ENCODE measurements around the gene MBLAC1. TPM values are rescaled to one million over a fixed set of nuclear protein-coding genes. Genes with fewer than 3 reads are reported as not detected.

Gene MBLAC1
- total RNA-seq, 1 experiment from 2014 or later = 3.2 TPM

DNA sequence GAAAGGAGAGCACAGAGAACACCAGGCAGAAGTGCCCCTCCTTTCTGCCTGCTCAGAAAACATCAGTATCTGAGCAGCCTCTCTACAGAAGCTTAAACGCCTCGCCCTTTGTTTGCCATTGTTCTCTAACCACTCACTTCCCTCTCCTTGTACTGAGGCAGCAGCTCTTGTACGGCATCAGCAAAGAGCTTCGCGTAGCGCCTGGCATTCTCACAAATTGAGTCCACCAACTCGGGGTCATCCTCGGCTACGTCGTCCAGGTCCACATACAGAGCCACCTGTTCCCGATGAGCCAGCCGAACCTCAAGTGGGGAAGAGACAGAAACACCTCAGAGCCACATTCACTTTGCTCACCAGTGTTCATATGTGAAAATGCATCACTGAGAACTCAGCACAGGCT, 27.3 kb upstream of the MBLAC1 start:
- Mint-ChIP-seq H3K36me3 (ENCODE audit: insufficient read depth, unreplicated experiment) (peaks cover 96% of the 10 kb centered on the region), H3K4me3 (ENCODE audit: unreplicated experiment) (peak overlapping the region; percentile 95), H3K4me1 (ENCODE audit: low read depth, unreplicated experiment) (peaks cover 23% of the 10 kb centered on the region), H3K9me3 (ENCODE audit: unreplicated experiment) (no peaks in the 10 kb centered on the region), H3K27me3 (ENCODE audit: insufficient read depth, unreplicated experiment) (no peaks in the 10 kb centered on the region), H3K27ac (ENCODE audit: unreplicated experiment) (peak overlapping the region; percentile 99)
- no peak for DNase-seq
- intact Hi-C loops (cut with micrococcal nuclease; ENCODE audit: unreplicated experiment) = no loop called here
- Histone ChIP-seq H3K4me1 (peaks cover 5% of the 10 kb centered on the region; the same call in 1 of the 2 replicates), H3K9me3 (no peaks in the 10 kb centered on the region), H3K36me3 (ENCODE audit: control insufficient read depth, insufficient read depth, low read length) (peaks cover 13% of the 10 kb centered on the region), H3K27me3 (replicated peaks; ENCODE audit: control insufficient read depth, insufficient read depth, low read length) (no peaks in the 10 kb centered on the region), H3K4me3 (ENCODE audit: low read depth, low read length) (peak overlapping the region; percentile 93)
- TF ChIP-seq, protein P1, sequence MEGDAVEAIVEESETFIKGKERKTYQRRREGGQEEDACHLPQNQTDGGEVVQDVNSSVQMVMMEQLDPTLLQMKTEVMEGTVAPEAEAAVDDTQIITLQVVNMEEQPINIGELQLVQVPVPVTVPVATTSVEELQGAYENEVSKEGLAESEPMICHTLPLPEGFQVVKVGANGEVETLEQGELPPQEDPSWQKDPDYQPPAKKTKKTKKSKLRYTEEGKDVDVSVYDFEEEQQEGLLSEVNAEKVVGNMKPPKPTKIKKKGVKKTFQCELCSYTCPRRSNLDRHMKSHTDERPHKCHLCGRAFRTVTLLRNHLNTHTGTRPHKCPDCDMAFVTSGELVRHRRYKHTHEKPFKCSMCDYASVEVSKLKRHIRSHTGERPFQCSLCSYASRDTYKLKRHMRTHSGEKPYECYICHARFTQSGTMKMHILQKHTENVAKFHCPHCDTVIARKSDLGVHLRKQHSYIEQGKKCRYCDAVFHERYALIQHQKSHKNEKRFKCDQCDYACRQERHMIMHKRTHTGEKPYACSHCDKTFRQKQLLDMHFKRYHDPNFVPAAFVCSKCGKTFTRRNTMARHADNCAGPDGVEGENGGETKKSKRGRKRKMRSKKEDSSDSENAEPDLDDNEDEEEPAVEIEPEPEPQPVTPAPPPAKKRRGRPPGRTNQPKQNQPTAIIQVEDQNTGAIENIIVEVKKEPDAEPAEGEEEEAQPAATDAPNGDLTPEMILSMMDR (IDR thresholded peaks at IDR 0.05; ENCODE audit: insufficient read depth in 1 of 2, low read depth in 1 of 2, low read length in 1 of 2, severe bottlenecking in 1 of 2, unreplicated experiment in 1 of 2) = no peak
- POLR2A ChIA-PET = no interaction called here
- CTCF ChIA-PET = no interaction called here
- BruUV-seq (replicated peaks) = no TSS peak

DNA sequence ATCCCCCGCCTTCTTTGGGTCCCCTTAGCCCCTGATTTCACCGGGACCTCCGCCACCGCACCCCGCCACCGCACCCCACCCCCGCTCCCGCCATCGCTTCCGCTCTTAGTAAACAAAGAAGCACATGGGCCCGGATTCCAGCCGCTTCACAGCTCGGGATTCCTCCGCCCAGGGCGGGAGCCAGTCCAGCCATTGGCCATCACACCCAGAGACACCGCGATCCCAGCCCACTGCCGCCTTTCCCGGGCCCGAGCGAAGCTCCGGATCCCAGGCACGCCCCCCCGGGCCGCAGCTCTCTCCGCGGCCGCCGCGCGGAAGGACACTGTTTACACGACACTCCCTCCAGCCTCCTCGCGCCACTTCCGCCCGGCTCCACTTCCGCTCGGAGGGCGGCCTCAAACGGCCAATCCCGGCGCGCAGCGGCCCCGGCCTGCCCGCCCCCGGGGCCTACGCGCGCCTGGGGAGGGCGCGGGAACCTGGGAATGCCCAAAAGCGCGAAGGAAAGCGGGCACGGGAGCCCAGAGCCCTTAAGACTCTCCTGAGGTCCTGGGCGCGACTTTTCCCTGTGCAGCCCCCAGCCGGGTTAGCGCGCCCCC, 26.2 kb upstream of the MBLAC1 start:
- Mint-ChIP-seq H3K27me3 (ENCODE audit: insufficient read depth, unreplicated experiment) (no peaks in the 10 kb centered on the region), H3K27ac (ENCODE audit: unreplicated experiment) (peak overlapping the region; percentile 99), H3K4me1 (ENCODE audit: low read depth, unreplicated experiment) (peaks cover 23% of the 10 kb centered on the region), H3K36me3 (ENCODE audit: insufficient read depth, unreplicated experiment) (peaks cover 85% of the 10 kb centered on the region), H3K9me3 (ENCODE audit: unreplicated experiment) (no peaks in the 10 kb centered on the region), H3K4me3 (ENCODE audit: unreplicated experiment) (peak overlapping the region; percentile 95)
- Histone ChIP-seq H3K36me3 (ENCODE audit: control insufficient read depth, insufficient read depth, low read length) (peaks cover 12% of the 10 kb centered on the region), H3K4me3 (ENCODE audit: low read depth, low read length) (peak overlapping the region; percentile 93), H3K27me3 (replicated peaks; ENCODE audit: control insufficient read depth, insufficient read depth, low read length) (no peaks in the 10 kb centered on the region), H3K4me1 (peaks cover 5% of the 10 kb centered on the region; the same call in 1 of the 2 replicates), H3K9me3 (no peaks in the 10 kb centered on the region)
- intact Hi-C loops (cut with micrococcal nuclease; ENCODE audit: unreplicated experiment) = loop anchor here (1.0 to 2.0 kb wide), 3 partner anchors 12 to 25 kb away; partner anchors contain the start of genes COPS6 and ZNF3
- POLR2A ChIA-PET = interaction anchor here (0.5 to 2.7 kb wide), 10 partner anchors 13 to 99 kb away, joined by 3 to 23 read pairs (median 8); partner anchors contain the start of genes GPC2, LAMTOR4, MBLAC1 and STAG3
- BruUV-seq (replicated peaks) = no TSS peak
- DNase-seq = peak; percentile 97
- TF ChIP-seq, protein P1 (IDR thresholded peaks at IDR 0.05; ENCODE audit: insufficient read depth in 1 of 2, low read depth in 1 of 2, low read length in 1 of 2, severe bottlenecking in 1 of 2, unreplicated experiment in 1 of 2) = no peak
- CTCF ChIA-PET = interaction anchor here (0.5 to 2.2 kb wide), 5 partner anchors 11 to 51 kb away, joined by 3 to 8 read pairs (median 4); no protein-coding TSS in a partner anchor

DNA sequence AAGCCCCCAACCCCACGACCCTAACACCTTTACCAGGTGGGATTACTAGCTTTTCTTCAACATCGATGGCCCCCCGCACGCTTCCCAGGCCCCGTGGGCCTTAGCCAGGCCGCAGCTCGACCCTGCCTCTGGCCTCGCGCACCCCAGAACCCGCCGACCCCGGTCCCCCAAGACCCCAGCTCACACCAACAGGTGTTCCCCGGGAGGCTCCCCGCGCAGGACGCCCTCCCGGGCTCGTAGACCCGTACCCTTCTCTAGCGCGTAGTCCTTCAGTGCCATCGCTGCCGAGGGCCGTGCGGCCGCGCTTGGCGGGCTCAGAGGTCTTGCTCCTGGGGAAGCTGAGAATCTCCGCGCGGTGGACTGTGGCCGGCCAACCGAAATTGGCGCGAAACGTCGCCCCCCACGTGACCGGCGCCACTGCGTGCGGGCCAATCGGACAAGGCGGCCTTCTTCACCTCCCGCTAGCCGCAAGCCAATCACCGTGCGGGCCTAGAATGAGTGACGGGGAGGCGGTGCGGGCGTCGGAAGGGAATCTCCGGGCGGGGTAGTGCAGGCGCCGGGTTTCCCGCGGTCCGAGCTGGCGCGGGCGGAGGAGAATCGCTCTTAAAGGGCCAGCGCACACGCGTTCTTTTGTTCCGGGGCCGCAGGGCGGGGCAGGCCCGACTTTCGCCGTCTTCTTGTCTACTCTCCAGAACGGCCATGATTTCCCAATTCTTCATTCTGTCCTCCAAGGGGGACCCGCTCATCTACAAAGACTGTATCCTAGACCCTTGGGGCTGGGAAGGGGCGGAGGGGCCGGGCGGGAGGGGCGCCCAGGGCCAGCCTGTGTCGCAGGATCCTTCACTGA, 25.5 kb upstream of the MBLAC1 start, which contains the start of the genes AP4M1 and MCM7:
Gene AP4M1 (plus strand): TSS at position 628 of the 847 bp plus-strand sequence. CDS start 72 bp downstream, at position 700.
Gene MCM7 (minus strand): TSS at position 382 of the 847 bp plus-strand sequence. CDS start 103 bp downstream, at position 279.
- DNase-seq = peak; percentile 99 to 100
- Mint-ChIP-seq H3K27ac (ENCODE audit: unreplicated experiment) (peak within 1 kb of the TSS; percentile 99), H3K4me3 (ENCODE audit: unreplicated experiment) (peak within 1 kb of the TSS; percentile 95), H3K9me3 (ENCODE audit: unreplicated experiment) (no peaks in the 10 kb centered on the region), H3K36me3 (ENCODE audit: insufficient read depth, unreplicated experiment) (peaks cover 84% of the 10 kb centered on the region), H3K4me1 (ENCODE audit: low read depth, unreplicated experiment) (peaks cover 23% of the 10 kb centered on the region), H3K27me3 (ENCODE audit: insufficient read depth, unreplicated experiment) (no peaks in the 10 kb centered on the region)
- H3K36me3 ChIP-seq (ENCODE audit: control insufficient read depth, insufficient read depth, low read length) = peaks cover 14% of the 10 kb centered on the region
- CTCF ChIA-PET = interaction anchor here (0.5 to 2.2 kb wide), 6 partner anchors 11 to 327 kb away, joined by 3 to 8 read pairs (median 4); partner anchors contain the start of gene ZCWPW1
- H3K27me3 ChIP-seq (replicated peaks; ENCODE audit: control insufficient read depth, insufficient read depth, low read length) = no peaks in the 10 kb centered on the region
- no peaks in the 10 kb centered on the region for H3K9me3 ChIP-seq
- H3K4me3 ChIP-seq (ENCODE audit: low read depth, low read length) = peak within 1 kb of the TSS; percentile 93
- H3K4me1 ChIP-seq = peaks cover 5% of the 10 kb centered on the region; the same call in 1 of the 2 replicates
- intact Hi-C loops (cut with micrococcal nuclease; ENCODE audit: unreplicated experiment) = loop anchor here (1.0 to 2.0 kb wide), 2 partner anchors 20 to 24 kb away; partner anchors contain the start of gene ZNF3
- TSS peak; percentile 46 for BruUV-seq (replicated peaks)
- POLR2A ChIA-PET = interaction anchor here (0.6 to 2.7 kb wide), 14 partner anchors 9 to 100 kb away, joined by 3 to 23 read pairs (median 6); partner anchors contain the start of genes LAMTOR4, MBLAC1 and ZSCAN21
- TF ChIP-seq, protein P1 (IDR thresholded peaks at IDR 0.05; ENCODE audit: insufficient read depth in 1 of 2, low read depth in 1 of 2, low read length in 1 of 2, severe bottlenecking in 1 of 2, unreplicated experiment in 1 of 2) = no peak
